ENCODE measurements around the gene DDX1.

DNA sequence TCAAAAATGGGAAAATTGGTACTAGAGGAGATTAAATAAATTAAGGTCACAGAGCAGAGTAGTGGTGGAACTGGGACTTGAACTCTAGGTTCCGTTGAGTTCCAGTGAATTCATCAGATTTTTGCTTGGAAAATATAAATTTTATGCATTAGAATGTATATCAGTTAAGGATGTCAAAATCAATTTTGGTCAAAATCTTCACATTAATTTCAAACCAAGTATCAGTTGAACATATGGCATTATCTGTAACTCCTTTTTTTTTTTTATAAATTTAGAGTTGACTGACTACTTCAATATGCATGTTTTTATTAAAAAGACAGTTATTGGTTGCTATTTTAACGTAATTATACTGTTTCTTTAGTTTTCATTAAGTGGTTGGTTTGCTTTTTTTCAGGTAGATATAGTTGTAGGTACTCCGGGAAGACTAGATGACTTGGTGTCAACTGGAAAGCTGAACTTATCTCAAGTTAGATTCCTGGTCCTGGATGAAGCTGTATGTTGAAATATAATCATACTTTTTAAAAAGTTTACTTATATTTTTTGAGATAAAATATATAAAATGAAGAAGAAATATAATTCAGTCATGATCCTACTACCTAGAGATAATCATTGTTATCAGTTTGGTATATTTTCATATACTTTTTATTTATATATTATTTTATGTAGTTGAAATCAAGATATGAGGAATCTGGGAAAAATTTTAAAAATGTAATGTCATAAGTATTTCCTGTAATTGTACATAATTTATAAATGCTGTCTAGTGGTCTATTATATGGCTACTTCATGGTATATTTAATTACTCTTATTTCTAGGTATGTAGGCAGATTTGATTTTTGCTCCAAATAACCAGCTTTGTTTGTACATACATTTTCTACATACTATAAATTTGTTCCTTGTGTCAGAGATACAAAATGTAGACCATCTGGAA lies 25.4 kb downstream of the DDX1 start:
- TF ChIP-seq, protein P1, sequence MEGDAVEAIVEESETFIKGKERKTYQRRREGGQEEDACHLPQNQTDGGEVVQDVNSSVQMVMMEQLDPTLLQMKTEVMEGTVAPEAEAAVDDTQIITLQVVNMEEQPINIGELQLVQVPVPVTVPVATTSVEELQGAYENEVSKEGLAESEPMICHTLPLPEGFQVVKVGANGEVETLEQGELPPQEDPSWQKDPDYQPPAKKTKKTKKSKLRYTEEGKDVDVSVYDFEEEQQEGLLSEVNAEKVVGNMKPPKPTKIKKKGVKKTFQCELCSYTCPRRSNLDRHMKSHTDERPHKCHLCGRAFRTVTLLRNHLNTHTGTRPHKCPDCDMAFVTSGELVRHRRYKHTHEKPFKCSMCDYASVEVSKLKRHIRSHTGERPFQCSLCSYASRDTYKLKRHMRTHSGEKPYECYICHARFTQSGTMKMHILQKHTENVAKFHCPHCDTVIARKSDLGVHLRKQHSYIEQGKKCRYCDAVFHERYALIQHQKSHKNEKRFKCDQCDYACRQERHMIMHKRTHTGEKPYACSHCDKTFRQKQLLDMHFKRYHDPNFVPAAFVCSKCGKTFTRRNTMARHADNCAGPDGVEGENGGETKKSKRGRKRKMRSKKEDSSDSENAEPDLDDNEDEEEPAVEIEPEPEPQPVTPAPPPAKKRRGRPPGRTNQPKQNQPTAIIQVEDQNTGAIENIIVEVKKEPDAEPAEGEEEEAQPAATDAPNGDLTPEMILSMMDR (IDR thresholded peaks at IDR 0.05): no peak
- TF ChIP-seq POLR2A (IDR thresholded peaks at IDR 0.05): no peak

All from adrenal gland (tissue), 5 donors.